ENCODE results near the gene GNAQ. TPM values are rescaled to one million over a fixed set of nuclear protein-coding genes. Genes with fewer than 3 reads are reported as not detected.
A peak's percentile ranks its signal among the peaks of the same experiment; 100 is the strongest.

Gene GNAQ
- polyA plus RNA-seq, 3 donors, result 8.3 to 51.0 (median 9.6) TPM

DNA sequence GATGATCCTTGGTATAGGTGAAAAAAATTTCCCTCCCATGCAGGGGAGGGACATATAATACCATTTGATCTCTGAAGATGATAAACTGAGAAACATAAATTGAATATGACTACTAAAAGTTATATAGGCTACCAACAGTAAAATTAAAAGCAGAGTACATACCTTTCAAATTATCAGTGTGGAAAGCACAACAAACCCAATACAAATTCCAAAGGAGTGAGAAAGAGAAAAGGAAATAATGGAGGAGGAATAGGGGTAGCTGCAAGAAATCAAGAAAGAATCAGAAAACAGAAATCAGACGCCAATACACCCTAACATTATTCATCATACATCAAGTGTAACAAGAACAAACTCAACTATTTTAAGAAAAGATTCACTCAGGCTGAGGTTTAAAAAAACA, 17.7 kb downstream of the GNAQ start:
- peaks cover 73% of the 10 kb centered on the region for H3K4me1 Mint-ChIP-seq
- WGBS (ENCODE audit: insufficient coverage), result 71% methylated on average over 1 of the region's 1 CpG
- DNase-seq, result no peak
- no peaks in the 10 kb centered on the region for H3K9me3 Mint-ChIP-seq
- H3K27me3 ChIP-seq (ENCODE audit: control insufficient read depth in 2 of 2, insufficient read depth in 2 of 2, low read length in 2 of 2), result no peaks in the 10 kb centered on the region
- intact Hi-C loops (cut with micrococcal nuclease), result no loop called here
- no peak overlapping the region for H3K4me3 Mint-ChIP-seq
- peaks cover 100% of the 10 kb centered on the region for H3K79me2 ChIP-seq (ENCODE audit: insufficient read depth, low read length)
- peak overlapping the region in 6 of 7 donors; percentile 42 to 84 (median 73) for H3K27ac Mint-ChIP-seq
- peaks cover 50 to 86% of the 10 kb centered on the region in 2 donors for H3K4me1 ChIP-seq (ENCODE audit: control insufficient read depth in 1 of 2, insufficient read depth in 2 of 2, low read length in 2 of 2)
- H3K36me3 ChIP-seq (replicated peaks in 1 of 2; ENCODE audit: control insufficient read depth in 1 of 2, insufficient read depth in 2 of 2, low read length in 2 of 2), result no peaks in the 10 kb centered on the region
- no peaks in the 10 kb centered on the region for H3K9me3 ChIP-seq (replicated peaks in 1 of 2; ENCODE audit: control insufficient read depth in 1 of 2, insufficient read depth in 1 of 2, low read length in 2 of 2)
- H3K36me3 Mint-ChIP-seq, result peaks cover 0 to 7% of the 10 kb centered on the region in 2 donors
- peak overlapping the region in 1 of 2 donors; percentile 79 for H3K27ac ChIP-seq (ENCODE audit: low read depth in 1 of 2, low read length in 2 of 2)
- no peak overlapping the region for H3K4me3 ChIP-seq (replicated peaks in 1 of 3; ENCODE audit: low read depth in 2 of 3, low read length in 3 of 3)
- H3K9ac ChIP-seq (ENCODE audit: insufficient read depth, low read length, poor library complexity, severe bottlenecking), result no peak overlapping the region
- no peak overlapping the region for H3K4me2 ChIP-seq (replicated peaks; ENCODE audit: extremely low read depth, low read length, poor library complexity, severe bottlenecking)
- H2AFZ ChIP-seq (ENCODE audit: insufficient read depth, low read depth, low read length, poor library complexity, severe bottlenecking), result no peak overlapping the region
- no peak for TF ChIP-seq CTCF (IDR thresholded peaks at IDR 0.05)
- peaks cover 92% of the 10 kb centered on the region for H4K20me1 ChIP-seq (ENCODE audit: insufficient read depth, low read length)
- no peaks in the 10 kb centered on the region for H3K27me3 Mint-ChIP-seq (ENCODE audit: low read depth in 3 of 3)

GRCh38 chr9:78011049-78011448, 20.6 kb downstream of the GNAQ start:
- peak overlapping the region; percentile 37 to 81 (median 72) for H3K27ac Mint-ChIP-seq
- H4K20me1 ChIP-seq (ENCODE audit: insufficient read depth, low read length), result peaks cover 97% of the 10 kb centered on the region
- peak overlapping the region; percentile 78 for H3K4me2 ChIP-seq (replicated peaks; ENCODE audit: extremely low read depth, low read length, poor library complexity, severe bottlenecking)
- peak overlapping the region; percentile 35 to 82 for H3K4me3 Mint-ChIP-seq
- DNase-seq, result no peak
- peaks cover 77% of the 10 kb centered on the region for H3K4me1 Mint-ChIP-seq
- peaks cover 0 to 7% of the 10 kb centered on the region in 2 donors for H3K36me3 Mint-ChIP-seq
- no peaks in the 10 kb centered on the region for H3K27me3 ChIP-seq (ENCODE audit: control insufficient read depth in 2 of 2, insufficient read depth in 2 of 2, low read length in 2 of 2)
- peaks cover 100% of the 10 kb centered on the region for H3K79me2 ChIP-seq (ENCODE audit: insufficient read depth, low read length)
- peak overlapping the region; percentile 15 for H3K9ac ChIP-seq (ENCODE audit: insufficient read depth, low read length, poor library complexity, severe bottlenecking)
- H3K4me1 ChIP-seq (ENCODE audit: control insufficient read depth in 1 of 2, insufficient read depth in 2 of 2, low read length in 2 of 2), result peaks cover 71 to 84% of the 10 kb centered on the region in 2 donors
- intact Hi-C loops (cut with micrococcal nuclease), result no loop called here
- H3K9me3 Mint-ChIP-seq, result no peaks in the 10 kb centered on the region
- no peaks in the 10 kb centered on the region for H3K36me3 ChIP-seq (replicated peaks in 1 of 2; ENCODE audit: control insufficient read depth in 1 of 2, insufficient read depth in 2 of 2, low read length in 2 of 2)
- no peak for TF ChIP-seq CTCF (IDR thresholded peaks at IDR 0.05)
- no peak overlapping the region for H2AFZ ChIP-seq (ENCODE audit: insufficient read depth, low read depth, low read length, poor library complexity, severe bottlenecking)
- H3K9me3 ChIP-seq (replicated peaks in 1 of 2; ENCODE audit: control insufficient read depth in 1 of 2, insufficient read depth in 1 of 2, low read length in 2 of 2), result no peaks in the 10 kb centered on the region
- no peaks in the 10 kb centered on the region for H3K27me3 Mint-ChIP-seq (ENCODE audit: low read depth in 3 of 3)
- peak overlapping the region in 1 of 2 donors; percentile 78 for H3K27ac ChIP-seq (ENCODE audit: low read depth in 1 of 2, low read length in 2 of 2)
- H3K4me3 ChIP-seq (replicated peaks in 1 of 3; ENCODE audit: low read depth in 2 of 3, low read length in 3 of 3), result peak overlapping the region; percentile 5 to 62 (median 19)

Measured in CD14-positive monocyte (primary cell).